Caco-2 (cell line): Measurements from ENCODE around the gene PFKFB3. TPM values are rescaled to one million over a fixed set of nuclear protein-coding genes. Genes with fewer than 3 reads are reported as not detected.

ENCODE experiments used
- BruUV-seq: library from RNA; stranded (reverse); fragments of 400-500 nt; replicated peaks from 2 replicates; lab custom pipeline; 2021; lab: Mats Ljungman, UMichigan
- CTCF ChIA-PET: fragments of 300-600 bp; sonication (Branson Sonifier 250); formaldehyde crosslinking; loops from one replicate; lab custom pipeline; 2022; ENCODE audit warnings: antibody characterized with exemption; lab: Charles Lee
- POLR2A ChIA-PET: fragments of 300-600 bp; sonication (Branson Sonifier 250); formaldehyde crosslinking; loops from one replicate; lab custom pipeline; 2022; ENCODE audit warnings: antibody characterized with exemption; lab: Charles Lee
- DNase-seq, 2 experiments: peaks; one replicate each; pipeline versions ENCODE4 v3.0.0 to v3.0.0-alpha.2; 2020 to 2022
- H3K27me3 ChIP-seq: replicated peaks from 2 replicates; pipeline ENCODE4 v1.6.0; 2011; ENCODE audit warnings: low read length; ENCODE audit not compliant: control insufficient read depth, insufficient read depth
- H3K36me3 ChIP-seq: 2 replicates; pipeline ENCODE4 v1.5.1; 2011; ENCODE audit warnings: low read length; ENCODE audit not compliant: control insufficient read depth, insufficient read depth
- H3K4me1 ChIP-seq: fragments of 250-450 bp; sonication (Bioruptor Pico); 2 replicates; pipeline ENCODE4 v1.5.1; 2020; ENCODE audit warnings: mild to moderate bottlenecking
- H3K4me3 ChIP-seq: 2 replicates; pipeline ENCODE4 v1.5.1; 2011; ENCODE audit warnings: low read depth, mild to moderate bottlenecking, control low read depth, low read length
- H3K9me3 ChIP-seq: fragments of 250-450 bp; sonication (Bioruptor Pico); 2 replicates; pipeline ENCODE4 v1.5.1; 2020; ENCODE audit warnings: mild to moderate bottlenecking, moderate library complexity
- H3K27ac Mint-ChIP-seq: one replicate; pipeline ENCODE4 v1.8.0; 2022; ENCODE audit warnings: mixed read lengths; ENCODE audit not compliant: unreplicated experiment
- H3K27me3 Mint-ChIP-seq: one replicate; pipeline ENCODE4 v1.8.0; 2022; ENCODE audit warnings: mixed read lengths; ENCODE audit not compliant: insufficient read depth, unreplicated experiment
- H3K36me3 Mint-ChIP-seq: one replicate; pipeline ENCODE4 v1.8.0; 2022; ENCODE audit warnings: mild to moderate bottlenecking, mixed read lengths; ENCODE audit not compliant: insufficient read depth, unreplicated experiment
- H3K4me1 Mint-ChIP-seq: one replicate; pipeline ENCODE4 v1.8.0; 2022; ENCODE audit warnings: low read depth, mixed read lengths; ENCODE audit not compliant: unreplicated experiment
- H3K4me3 Mint-ChIP-seq: one replicate; pipeline ENCODE4 v1.8.0; 2022; ENCODE audit warnings: mild to moderate bottlenecking, moderate library complexity, mixed read lengths; ENCODE audit not compliant: unreplicated experiment
- H3K9me3 Mint-ChIP-seq: one replicate; pipeline ENCODE4 v1.8.0; 2022; ENCODE audit warnings: mixed read lengths; ENCODE audit not compliant: unreplicated experiment
- CTCF ChIP-seq, 2 experiments: fragments of 200-600 bp in 1 of 2; IDR thresholded peaks; 1 replicate in 1 of 2; 2 replicates in 1 of 2; pipeline versions ENCODE4 v1.5.1 to v1.8.0; 2011 to 2022; ENCODE audit warnings: antibody characterized with exemption in 1 of 2, control low read depth in 1 of 2, inconsistent platforms in 1 of 2, low read depth in 1 of 2, low read length in 1 of 2, mild to moderate bottlenecking in 1 of 2, moderate library complexity in 1 of 2; ENCODE audit not compliant: insufficient read depth in 1 of 2, severe bottlenecking in 1 of 2, unreplicated experiment in 1 of 2
- intact Hi-C: fragments of 100-400 bp; cut with micrococcal nuclease; formaldehyde crosslinking; loops from one replicate; pipeline ENCODE4 v1.10.0; 2022; ENCODE audit not compliant: unreplicated experiment
- total RNA-seq: library from RNA; stranded (reverse); gene quantifications from 2 replicates; pipeline ENCODE4 v1.2.3, GENCODE V29; 2022

The PFKFB3 gene
- total RNA-seq, 1 experiment from 2014 or later = 33.0 TPM

- H3K4me1 Mint-ChIP-seq = peaks cover 6% of the 10 kb centered on the region
- H3K4me1 ChIP-seq = no peaks in the 10 kb centered on the region
- ChIA-PET POLR2A (no interaction called here), CTCF (no interaction called here)
- peaks cover 6% of the 10 kb centered on the region for H3K9me3 Mint-ChIP-seq
- TF ChIP-seq CTCF (IDR thresholded peaks at IDR 0.05; ENCODE audit: insufficient read depth in 1 of 2, low read depth in 1 of 2, low read length in 1 of 2, severe bottlenecking in 1 of 2, unreplicated experiment in 1 of 2) = no peak
- DNase-seq = no peak
- no peaks in the 10 kb centered on the region for H3K9me3 ChIP-seq
- H3K4me3 ChIP-seq = no peak overlapping the region
- no peaks in the 10 kb centered on the region for H3K27me3 Mint-ChIP-seq
- H3K36me3 ChIP-seq = peaks cover 7% of the 10 kb centered on the region
- no peaks in the 10 kb centered on the region for H3K27me3 ChIP-seq
- BruUV-seq = no TSS peak
- H3K4me3 Mint-ChIP-seq = no peak overlapping the region
- peaks cover 23% of the 10 kb centered on the region for H3K36me3 Mint-ChIP-seq
- intact Hi-C loops = no loop called here
- H3K27ac Mint-ChIP-seq = no peak overlapping the region
Observed at GRCh38 chr10:6212806-6213205, 10.1 kb downstream of the PFKFB3 start.

- H3K27ac Mint-ChIP-seq = no peak overlapping the region
- no TSS peak for BruUV-seq
Observed at GRCh38 chr10:6213257-6213905, 10.6 kb downstream of the PFKFB3 start.

GRCh38 chr10:6213908-6214307 is 11.2 kb downstream of the PFKFB3 start:
- Mint-ChIP-seq H3K4me3 (no peak overlapping the region), H3K36me3 (peaks cover 29% of the 10 kb centered on the region), H3K27ac (no peak overlapping the region), H3K9me3 (peaks cover 6% of the 10 kb centered on the region), H3K27me3 (no peaks in the 10 kb centered on the region), H3K4me1 (peaks cover 6% of the 10 kb centered on the region)
- DNase-seq = no peak
- POLR2A ChIA-PET = no interaction called here
- H3K4me1 ChIP-seq = no peaks in the 10 kb centered on the region
- no peak overlapping the region for H3K4me3 ChIP-seq
- intact Hi-C loops = no loop called here
- CTCF ChIA-PET = interaction anchor here (1.2 kb wide), 1 partner anchor 11 kb away, joined by 4 read pairs; the partner anchor contains the start of gene PFKFB3
- no peaks in the 10 kb centered on the region for H3K9me3 ChIP-seq
- H3K36me3 ChIP-seq = peaks cover 7% of the 10 kb centered on the region
- BruUV-seq = no TSS peak
- TF ChIP-seq CTCF (IDR thresholded peaks at IDR 0.05; ENCODE audit: insufficient read depth in 1 of 2, low read depth in 1 of 2, low read length in 1 of 2, severe bottlenecking in 1 of 2, unreplicated experiment in 1 of 2) = no peak
- no peaks in the 10 kb centered on the region for H3K27me3 ChIP-seq

More at GRCh38 chr10:6213257-6213905, 10.6 kb downstream of the PFKFB3 start:
- no peak for DNase-seq
- intact Hi-C loops = no loop called here
- Mint-ChIP-seq H3K27me3 (no peaks in the 10 kb centered on the region), H3K4me3 (no peak overlapping the region), H3K9me3 (peaks cover 6% of the 10 kb centered on the region), H3K36me3 (peaks cover 24% of the 10 kb centered on the region), H3K4me1 (peaks cover 6% of the 10 kb centered on the region)
- ChIA-PET CTCF (interaction anchor here (1.2 kb wide), 1 partner anchor 11 kb away, joined by 4 read pairs; the partner anchor contains the start of gene PFKFB3), POLR2A (no interaction called here)
- H3K4me1 ChIP-seq = no peaks in the 10 kb centered on the region
- H3K27me3 ChIP-seq = no peaks in the 10 kb centered on the region
- no peaks in the 10 kb centered on the region for H3K9me3 ChIP-seq
- no peak overlapping the region for H3K4me3 ChIP-seq
- H3K36me3 ChIP-seq = peaks cover 7% of the 10 kb centered on the region
- TF ChIP-seq CTCF (IDR thresholded peaks at IDR 0.05; ENCODE audit: insufficient read depth in 1 of 2, low read depth in 1 of 2, low read length in 1 of 2, severe bottlenecking in 1 of 2, unreplicated experiment in 1 of 2) = no peak
